SK-N-SH (cell line): ENCODE measurements around the gene GSG1L2. TPM values are rescaled to one million over a fixed set of nuclear protein-coding genes. Genes with fewer than 3 reads are reported as not detected.

Experiments
- CTCF ChIA-PET: fragments of 300-600, 350-600 bp; formaldehyde crosslinking; extraction: SDS; loops from one replicate; lab custom pipeline; 2021; lab: Yijun Ruan, JAX
- POLR2A ChIA-PET: fragments of 350-600 bp; sonication (Branson Sonifier 250); formaldehyde crosslinking; extraction: SDS; loops from one replicate; lab custom pipeline; 2020; ENCODE audit warnings: antibody characterized with exemption, inconsistent platforms; lab: Yijun Ruan, JAX
- DNase-seq: peaks from one replicate; pipeline ENCODE4 v3.0.0; 2012
- H2AFZ ChIP-seq: fragments of 200-600 bp; sonication (generic); 2 replicates; pipeline ENCODE4 v1.8.1; 2016; ENCODE audit warnings: antibody characterized with exemption, mild to moderate bottlenecking, low read depth
- H3F3A ChIP-seq: fragments of 200-600 bp; sonication (generic); replicated peaks from 2 replicates; pipeline ENCODE3; 2016; ENCODE audit warnings: antibody characterized with exemption, mild to moderate bottlenecking; ENCODE audit not compliant: insufficient read depth
- H3K27ac ChIP-seq, 2 experiments: fragments of 200-500 bp in 1 of 2; fragments of 200-600 bp in 1 of 2; sonication (Bioruptor generic) in 1 of 2; sonication (generic), shearing (Covaris generic) in 1 of 2; 2 replicates each; pipeline versions ENCODE4 v1.5.1 to v1.6.1; 2014 to 2016; ENCODE audit warnings: low read depth in 2 of 2, inconsistent platforms in 1 of 2, low read length in 1 of 2, mild to moderate bottlenecking in 1 of 2, mixed read lengths in 1 of 2
- H3K27me3 ChIP-seq: fragments of 200-600 bp; sonication (generic), shearing (Covaris generic); 2 replicates; pipeline ENCODE4 v1.6.1; 2016; ENCODE audit warnings: mixed run types; ENCODE audit not compliant: insufficient read depth
- H3K36me3 ChIP-seq, 2 experiments: fragments of 200-500 bp in 1 of 2; fragments of 200-600 bp in 1 of 2; sonication (Bioruptor generic) in 1 of 2; sonication (generic) in 1 of 2; replicated peaks in 1 of 2; 2 replicates each; pipeline versions ENCODE3 to v1.5.1; 2014 to 2016; ENCODE audit warnings: low read length in 1 of 2, mild to moderate bottlenecking in 1 of 2; ENCODE audit not compliant: insufficient read depth in 2 of 2, control insufficient read depth in 1 of 2
- H3K4me1 ChIP-seq, 2 experiments: fragments of 200-500 bp in 1 of 2; fragments of 200-600 bp in 1 of 2; sonication (Bioruptor generic) in 1 of 2; sonication (generic), shearing (Covaris generic) in 1 of 2; 2 replicates each; pipeline versions ENCODE4 v1.5.1 to v1.6.1; 2014 to 2016; ENCODE audit warnings: low read depth in 1 of 2, low read length in 1 of 2, mixed run types in 1 of 2; ENCODE audit not compliant: insufficient read depth in 2 of 2, control insufficient read depth in 1 of 2
- H3K4me2 ChIP-seq: fragments of 200-600 bp; sonication (generic), shearing (Covaris generic); 2 replicates; pipeline ENCODE4 v1.6.1; 2017; ENCODE audit warnings: mixed run types
- H3K4me3 ChIP-seq, 2 experiments: fragments of 200-500 bp in 1 of 2; fragments of 200-600 bp in 1 of 2; sonication (Bioruptor generic) in 1 of 2; sonication (generic), shearing (Covaris generic) in 1 of 2; 2 replicates each; pipeline versions ENCODE4 v1.5.1 to v1.8.1; 2014 to 2016; ENCODE audit warnings: low read depth in 2 of 2, inconsistent platforms in 1 of 2, low read length in 1 of 2, mild to moderate bottlenecking in 1 of 2, mixed read lengths in 1 of 2, moderate library complexity in 1 of 2
- H3K79me2 ChIP-seq: fragments of 200-600 bp; sonication (generic); 2 replicates; pipeline ENCODE4 v1.8.1; 2017; ENCODE audit warnings: mild to moderate bottlenecking; ENCODE audit not compliant: insufficient read depth
- H3K9ac ChIP-seq: fragments of 200-600 bp; sonication (generic); 2 replicates; pipeline ENCODE4 v1.6.1; 2017; ENCODE audit warnings: mixed run types
- H3K9me2 ChIP-seq: fragments of 200-600 bp; sonication (generic); 2 replicates; pipeline ENCODE4 v1.6.1; 2017; ENCODE audit warnings: mixed run types
- H3K9me3 ChIP-seq: fragments of 200-600 bp; sonication (generic); 2 replicates; pipeline ENCODE4 v1.6.1; 2017; ENCODE audit warnings: mixed run types, mild to moderate bottlenecking, moderate library complexity
- H4K20me1 ChIP-seq: fragments of 200-600 bp; sonication (generic); 2 replicates; pipeline ENCODE4 v1.6.1; 2017; ENCODE audit warnings: mild to moderate bottlenecking, mixed run types; ENCODE audit not compliant: insufficient read depth
- CHD2 ChIP-seq: fragments of 150-350 bp; IDR thresholded peaks from 2 replicates; pipeline ENCODE4 v1.6.1; 2018; ENCODE audit warnings: low read length; ENCODE audit not compliant: partially characterized antibody
- CTCF ChIP-seq: fragments of 200-600 bp; sonication (generic); IDR thresholded peaks from 2 replicates; pipeline ENCODE4 v1.6.1; 2017; ENCODE audit warnings: antibody characterized with exemption, mild to moderate bottlenecking, moderate library complexity
- IRF3 ChIP-seq: fragments of 150-350 bp; IDR thresholded peaks from 2 replicates; pipeline ENCODE4 v1.6.1; 2016; ENCODE audit warnings: mild to moderate bottlenecking, low read depth, low read length
- JUND ChIP-seq: IDR thresholded peaks from 2 replicates; pipeline ENCODE4 v1.4.0; 2012
- MAX ChIP-seq: IDR thresholded peaks from 2 replicates; pipeline ENCODE4 v1.4.0; 2012; ENCODE audit warnings: low read depth
- MEF2A ChIP-seq: IDR thresholded peaks from 2 replicates; pipeline ENCODE4 v1.4.0; 2012; ENCODE audit warnings: low read depth, borderline replicate concordance
- NRF1 ChIP-seq: IDR thresholded peaks from 2 replicates; pipeline ENCODE4 v1.6.1; 2012; ENCODE audit warnings: low read depth, mild to moderate bottlenecking, low read length
- POLR2AphosphoS5 ChIP-seq: IDR thresholded peaks from 2 replicates; pipeline ENCODE4 v1.6.1; 2012; ENCODE audit warnings: low read depth, low read length
- REST ChIP-seq: IDR thresholded peaks from 2 replicates; pipeline ENCODE4 v1.6.1; 2012; ENCODE audit warnings: mild to moderate bottlenecking, low read depth, low read length, moderate library complexity
- RXRA ChIP-seq: IDR thresholded peaks from 2 replicates; pipeline ENCODE4 v1.4.0; 2012; ENCODE audit warnings: low read depth, mild to moderate bottlenecking, borderline replicate concordance
- TAF1 ChIP-seq: IDR thresholded peaks from 2 replicates; pipeline ENCODE4 v1.6.1; 2012; ENCODE audit warnings: low read depth, mild to moderate bottlenecking, low read length, moderate library complexity, borderline replicate concordance
- TCF12 ChIP-seq: IDR thresholded peaks from 2 replicates; pipeline ENCODE4 v1.4.0; 2012
- USF1 ChIP-seq: IDR thresholded peaks from 2 replicates; pipeline ENCODE4 v1.4.0; 2012; ENCODE audit warnings: low read depth, borderline replicate concordance
- USF2 ChIP-seq: fragments of 150-350 bp; IDR thresholded peaks from 2 replicates; pipeline ENCODE4 v1.6.1; 2017; ENCODE audit warnings: antibody characterized with exemption, low read length, low read depth, borderline replicate concordance
- YY1 ChIP-seq: IDR thresholded peaks from 2 replicates; pipeline ENCODE4 v1.4.0; 2012; ENCODE audit warnings: low read depth, mild to moderate bottlenecking
- WGBS: methylation state at CpG from one replicate; pipeline ENCODE4 v1.1.6; 2017; ENCODE audit warnings: low lambda C conversion rate; 5-methylcytosine and 5-hydroxymethylcytosine counted together
- polyA plus RNA-seq, 3 experiments: library from polyadenylated mRNA; depleted of rRNA; stranded (reverse); fragments of >200 nt; gene quantifications; 2 replicates each; pipeline ENCODE4 v1.2.3, GENCODE V29; 2012

GSG1L2 gene
- polyA plus RNA-seq, 1 of the 3 experiments (the other 2 are of a cell fraction), result not detected

- Histone ChIP-seq H3K4me1 (no peaks in the 10 kb centered on the region), H3K9me3 (no peaks in the 10 kb centered on the region), H2AFZ (no peak overlapping the region), H3K36me3 (no peaks in the 10 kb centered on the region), H4K20me1 (no peaks in the 10 kb centered on the region), H3K9me2 (no peaks in the 10 kb centered on the region), H3K4me2 (no peak overlapping the region), H3K27ac (no peak overlapping the region), H3K27me3 (peaks cover 17% of the 10 kb centered on the region; the same call in 1 of the 2 replicates), H3K79me2 (no peaks in the 10 kb centered on the region), H3K4me3 (no peak overlapping the region), H3F3A (no peaks in the 10 kb centered on the region), H3K9ac (no peak overlapping the region)
- TF ChIP-seq TAF1 (no peak), REST (no peak), CHD2 (no peak), IRF3 (no peak), TCF12 (no peak), RXRA (no peak), NRF1 (no peak), POLR2AphosphoS5 (no peak), USF2 (no peak), JUND (no peak)
- DNase-seq, result no peak
- 14% methylated on average over 3 of the region's 3 CpGs for WGBS
- ChIA-PET POLR2A (no interaction called here), CTCF (interaction anchor here (1.1 kb wide), 1 partner anchor 12 kb away, joined by 4 read pairs; no protein-coding TSS in a partner anchor)
Observed at GRCh38 chr17:9780552-9780951, 41.3 kb downstream of the GSG1L2 start.

GRCh38 chr17:9776911-9777310 lies 45.0 kb downstream of the GSG1L2 start:
- Histone ChIP-seq H3K79me2 (no peaks in the 10 kb centered on the region), H3K4me1 (no peaks in the 10 kb centered on the region), H3K27me3 (peaks cover 39% of the 10 kb centered on the region), H3K9me2 (no peaks in the 10 kb centered on the region), H4K20me1 (no peaks in the 10 kb centered on the region), H3K4me2 (no peak overlapping the region), H3K27ac (no peak overlapping the region), H2AFZ (no peak overlapping the region), H3F3A (no peaks in the 10 kb centered on the region), H3K36me3 (no peaks in the 10 kb centered on the region), H3K4me3 (no peak overlapping the region), H3K9ac (no peak overlapping the region), H3K9me3 (no peaks in the 10 kb centered on the region)
- CTCF ChIA-PET, result no interaction called here
- no peak for DNase-seq
- WGBS, result 13% methylated on average over 9 of the region's 9 CpGs
- POLR2A ChIA-PET, result no interaction called here
- TF ChIP-seq IRF3, result no peak
- TF ChIP-seq YY1, result no peak
- TF ChIP-seq CTCF, result no peak
- no peak for TF ChIP-seq TAF1
- TF ChIP-seq MAX, result no peak
- no peak for TF ChIP-seq USF1
- no peak for TF ChIP-seq MEF2A
